ENCODE measurements around the gene SOX30.

The SOX30 gene

Small RNA genes lying within 50 kb of the gene (small RNA-seq; reads per million reads assigned to genes)
- 0 reads per million in 2 experiments for gene RNU6-390P

Measured in SK-N-DZ (cell line).